IMR-90 (cell line): ENCODE data around the gene EHBP1.

Experiments
- BHLHE40 ChIP-seq: fragments of 150-350 bp; IDR thresholded peaks from 2 replicates; pipeline ENCODE4 v1.6.1; 2016; ENCODE audit warnings: mild to moderate bottlenecking, low read depth, low read length
- CEBPB ChIP-seq: IDR thresholded peaks from 2 replicates; pipeline ENCODE4 v1.6.1; 2012; ENCODE audit warnings: low read depth, low read length, improper control_type of control experiment
- CHD1 ChIP-seq: IDR thresholded peaks from 2 replicates; pipeline ENCODE4 v1.6.1; 2012; ENCODE audit warnings: low read depth, low read length, improper control_type of control experiment
- CTCF ChIP-seq: conservative IDR thresholded peaks from 2 replicates; pipeline ENCODE4 v1.5.1; 2012; ENCODE audit warnings: mild to moderate bottlenecking, low read depth, low read length, improper control_type of control experiment
- FOS ChIP-seq: fragments of 150-350 bp; IDR thresholded peaks from 2 replicates; pipeline ENCODE4 v1.6.1; 2016; ENCODE audit warnings: low read depth, low read length
- NFE2L2 ChIP-seq: fragments of 150-350 bp; IDR thresholded peaks from 2 replicates; pipeline ENCODE4 v1.6.1; 2016; ENCODE audit warnings: low read depth, mild to moderate bottlenecking, low read length
- POLR2A ChIP-seq: IDR thresholded peaks from 2 replicates; pipeline ENCODE4 v1.6.1; 2012; ENCODE audit warnings: mild to moderate bottlenecking, low read depth, low read length
- RCOR1 ChIP-seq: IDR thresholded peaks from 2 replicates; pipeline ENCODE4 v1.6.1; 2012; ENCODE audit warnings: mild to moderate bottlenecking, low read length, improper control_type of control experiment; ENCODE audit not compliant: insufficient replicate concordance

DNA sequence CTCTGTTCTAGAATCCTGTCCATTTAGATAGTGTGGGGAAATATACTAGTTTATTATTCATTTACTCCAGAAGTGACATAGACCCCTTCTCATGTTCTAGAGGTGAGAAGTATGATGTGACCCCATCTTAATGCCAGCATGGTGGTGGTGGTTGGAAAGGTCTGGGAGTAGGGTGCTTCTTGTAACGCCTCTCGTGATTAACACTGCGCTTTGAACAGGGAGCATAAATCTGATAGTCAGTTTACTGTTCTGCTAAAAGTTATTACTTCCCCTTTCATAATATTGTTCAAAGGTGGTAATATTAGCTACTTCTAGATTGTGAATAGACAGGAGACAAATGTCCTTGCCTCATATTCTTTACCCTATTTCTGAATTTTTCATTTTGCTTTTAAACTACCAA, 35.6 kb downstream of the EHBP1 start:
- TF ChIP-seq CTCF (no peak), POLR2A (no peak), NFE2L2 (no peak), CEBPB (no peak), RCOR1 (no peak), BHLHE40 (no peak), FOS (no peak), CHD1 (no peak)
